Astrocyte (in vitro differentiated cells and primary cell): ENCODE measurements around the gene METTL16.

Experiments used
- EZH2 ChIP-seq: IDR thresholded peaks from 2 replicates; pipeline ENCODE4 v1.6.1; 2012; ENCODE audit warnings: mild to moderate bottlenecking, low read length, inconsistent platforms; ENCODE audit not compliant: insufficient read depth
- TF ChIP-seq, protein P1 (sequence below): IDR thresholded peaks from 2 replicates; pipeline ENCODE4 v1.5.1; 2011; ENCODE audit warnings: low read depth, mild to moderate bottlenecking, inconsistent platforms, low read length, moderate library complexity; ENCODE audit not compliant: insufficient read depth

DNA sequence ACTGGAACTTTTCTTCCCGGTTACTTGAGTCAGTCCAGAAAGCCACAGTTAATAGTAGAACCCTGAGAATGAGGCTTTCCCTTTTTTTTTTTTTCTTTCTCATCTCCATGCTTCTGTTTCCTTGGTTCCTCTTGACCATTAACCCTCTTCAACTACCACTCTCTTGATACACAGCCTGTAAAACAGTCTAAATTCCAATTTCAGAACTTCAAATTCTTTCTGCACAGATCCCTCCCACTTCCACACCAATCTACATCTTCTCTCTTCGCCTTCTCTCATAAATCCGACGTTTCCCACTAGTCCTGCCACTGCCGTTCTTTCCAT, 588 bp downstream of the METTL16 start:
- TF ChIP-seq, protein P1, sequence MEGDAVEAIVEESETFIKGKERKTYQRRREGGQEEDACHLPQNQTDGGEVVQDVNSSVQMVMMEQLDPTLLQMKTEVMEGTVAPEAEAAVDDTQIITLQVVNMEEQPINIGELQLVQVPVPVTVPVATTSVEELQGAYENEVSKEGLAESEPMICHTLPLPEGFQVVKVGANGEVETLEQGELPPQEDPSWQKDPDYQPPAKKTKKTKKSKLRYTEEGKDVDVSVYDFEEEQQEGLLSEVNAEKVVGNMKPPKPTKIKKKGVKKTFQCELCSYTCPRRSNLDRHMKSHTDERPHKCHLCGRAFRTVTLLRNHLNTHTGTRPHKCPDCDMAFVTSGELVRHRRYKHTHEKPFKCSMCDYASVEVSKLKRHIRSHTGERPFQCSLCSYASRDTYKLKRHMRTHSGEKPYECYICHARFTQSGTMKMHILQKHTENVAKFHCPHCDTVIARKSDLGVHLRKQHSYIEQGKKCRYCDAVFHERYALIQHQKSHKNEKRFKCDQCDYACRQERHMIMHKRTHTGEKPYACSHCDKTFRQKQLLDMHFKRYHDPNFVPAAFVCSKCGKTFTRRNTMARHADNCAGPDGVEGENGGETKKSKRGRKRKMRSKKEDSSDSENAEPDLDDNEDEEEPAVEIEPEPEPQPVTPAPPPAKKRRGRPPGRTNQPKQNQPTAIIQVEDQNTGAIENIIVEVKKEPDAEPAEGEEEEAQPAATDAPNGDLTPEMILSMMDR = no peak
- TF ChIP-seq EZH2 = no peak
